ENCODE measurements around the gene CD37.

DNA sequence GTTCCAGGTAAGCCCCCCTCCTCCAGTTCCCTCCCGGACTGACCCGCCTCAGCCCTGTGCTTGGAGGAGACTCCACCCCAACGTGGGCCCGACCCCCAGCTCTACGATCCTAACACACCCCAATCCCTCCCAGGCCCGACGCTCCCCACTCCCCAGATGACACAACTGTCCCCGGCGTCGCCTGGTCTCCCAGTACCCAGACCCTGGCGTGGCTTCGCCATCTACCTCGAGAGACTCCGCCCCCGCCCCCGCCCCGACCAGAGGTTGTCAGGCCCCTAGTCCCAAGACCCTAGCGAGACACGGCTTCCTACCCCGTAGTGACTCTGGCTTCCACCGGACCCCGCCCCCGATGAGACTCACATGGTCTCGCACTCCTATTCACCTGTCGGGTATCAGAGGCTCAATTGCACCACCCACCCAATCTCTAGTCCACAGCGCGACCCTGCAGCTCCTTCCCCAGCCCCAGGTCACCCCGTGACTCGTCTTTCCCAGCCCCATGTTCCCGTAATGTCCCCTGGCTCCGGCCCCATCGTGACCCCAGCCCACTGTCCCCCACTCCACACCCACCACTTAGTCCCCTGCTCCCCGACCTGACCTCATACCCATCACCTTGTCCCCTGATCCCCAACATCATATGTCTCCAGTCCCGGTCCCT is 2.9 kb downstream of the CD37 start:
- no peak for TF ChIP-seq CTCF (IDR thresholded peaks at IDR 0.05; ENCODE audit: low read length)
- TF ChIP-seq EZH2 (IDR thresholded peaks at IDR 0.05; ENCODE audit: borderline replicate concordance, low read length): no peak
